Smooth muscle cell (in vitro differentiated cells): ENCODE measurements around the gene AATF. TPM values are rescaled to one million over a fixed set of nuclear protein-coding genes. Genes with fewer than 3 reads are reported as not detected.

ENCODE experiments used
- DNase-seq: peaks from one replicate; lab custom pipeline; 2025; ENCODE audit not compliant: unreplicated experiment; lab: John Stamatoyannopoulos, UW
- H2AFZ ChIP-seq: fragments of 200-600 bp; sonication (generic); 2 replicates; pipeline ENCODE4 v1.6.0; 2016; ENCODE audit warnings: antibody characterized with exemption, low read depth, mild to moderate bottlenecking
- H3F3A ChIP-seq: fragments of 200-600 bp; sonication (generic); 2 replicates; pipeline ENCODE4 v1.6.0; 2017; ENCODE audit warnings: antibody characterized with exemption, low read depth
- H3K27ac ChIP-seq: fragments of 200-600 bp; sonication (generic); 2 replicates; pipeline ENCODE4 v1.5.1; 2016; ENCODE audit warnings: low read depth, mild to moderate bottlenecking
- H3K27me3 ChIP-seq: fragments of 200-600 bp; sonication (generic); 2 replicates; pipeline ENCODE4 v1.6.1; 2016; ENCODE audit warnings: low read depth, mild to moderate bottlenecking
- H3K36me3 ChIP-seq: fragments of 200-600 bp; sonication (generic); 2 replicates; pipeline ENCODE4 v1.5.1; 2016; ENCODE audit warnings: low read depth
- H3K4me1 ChIP-seq: fragments of 200-600 bp; sonication (generic); 2 replicates; pipeline ENCODE4 v1.5.1; 2016; ENCODE audit warnings: low read depth
- H3K4me2 ChIP-seq: fragments of 200-600 bp; sonication (generic); 2 replicates; pipeline ENCODE4 v1.6.0; 2016; ENCODE audit warnings: mild to moderate bottlenecking
- H3K4me3 ChIP-seq: fragments of 200-600 bp; sonication (generic); 2 replicates; pipeline ENCODE4 v1.5.1; 2016; ENCODE audit warnings: mild to moderate bottlenecking
- H3K79me2 ChIP-seq: fragments of 200-600 bp; sonication (generic); 2 replicates; pipeline ENCODE4 v1.6.0; 2016; ENCODE audit warnings: low read depth, mild to moderate bottlenecking
- H3K9ac ChIP-seq: fragments of 200-600 bp; sonication (generic); 2 replicates; pipeline ENCODE4 v1.6.0; 2016; ENCODE audit warnings: low read depth
- H3K9me3 ChIP-seq: fragments of 200-600 bp; sonication (generic); replicated peaks from 2 replicates; pipeline ENCODE4 v1.5.1; 2016; ENCODE audit warnings: low read depth
- H4K20me1 ChIP-seq: fragments of 200-600 bp; sonication (generic); 2 replicates; pipeline ENCODE4 v1.6.0; 2016; ENCODE audit warnings: low read depth
- WGBS: methylation state at CpG from one replicate; pipeline ENCODE4 v1.1.7; 2016; ENCODE audit warnings: low lambda C conversion rate; 5-methylcytosine and 5-hydroxymethylcytosine counted together
- polyA plus RNA-seq: library from polyadenylated mRNA; unstranded; fragments of >200 nt; fragmentation: Nextera tagmentation; extraction: Ambion mirVana; gene quantifications from 2 replicates; pipeline ENCODE4 v1.2.1, GENCODE V29; 2016
- total RNA-seq: library from RNA; depleted of rRNA; stranded (reverse); fragments of >200 nt; gene quantifications from 2 replicates; pipeline ENCODE4 v1.2.3, GENCODE V29; 2014
- TF ChIP-seq, protein P1 (sequence below): fragments of 200-600 bp; sonication (generic); IDR thresholded peaks from 2 replicates; pipeline ENCODE4 v1.5.1; 2017; ENCODE audit warnings: borderline replicate concordance, mild to moderate bottlenecking, antibody characterized with exemption; ENCODE audit not compliant: insufficient read depth, poor library complexity, severe bottlenecking

AATF gene
- total and polyA plus RNA-seq, 2 experiments from 2014 or later, result 18.5 to 38.0 TPM

DNA sequence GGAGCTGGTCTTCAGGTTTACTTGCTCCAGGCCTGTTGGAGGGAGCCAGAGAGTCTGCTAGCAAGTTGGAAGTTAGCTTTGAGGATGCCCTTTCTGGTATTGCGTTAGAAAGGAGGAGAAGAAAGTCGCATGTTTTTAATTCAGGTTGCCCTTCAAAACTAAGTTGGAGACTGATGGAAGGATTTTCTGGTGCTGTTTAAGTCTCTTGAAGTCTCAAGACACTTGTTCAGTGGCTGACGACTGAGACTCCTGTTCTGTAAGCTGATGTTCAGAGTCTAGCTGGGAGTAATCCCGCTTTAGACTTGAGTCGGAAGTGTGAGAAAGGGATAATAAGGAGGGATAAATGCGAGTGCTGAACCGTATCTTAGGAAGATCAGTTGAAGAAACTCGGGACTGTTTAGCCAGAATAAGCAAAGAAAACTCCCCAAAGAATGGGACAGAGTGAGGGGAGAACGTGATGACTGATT, 740 bp downstream of the AATF start:
- H3K9ac ChIP-seq, result peak overlapping the region; percentile 92
- H3K4me2 ChIP-seq, result peak overlapping the region; percentile 94
- H2AFZ ChIP-seq, result peak overlapping the region; percentile 97
- H3K27me3 ChIP-seq, result peaks cover 38% of the 10 kb centered on the region
- H3K79me2 ChIP-seq, result peaks cover 16% of the 10 kb centered on the region
- H3K27ac ChIP-seq, result peak overlapping the region; percentile 89
- H4K20me1 ChIP-seq, result peaks cover 21% of the 10 kb centered on the region
- peaks cover 16% of the 10 kb centered on the region for H3K4me1 ChIP-seq
- H3F3A ChIP-seq, result no peaks in the 10 kb centered on the region
- H3K9me3 ChIP-seq, result no peaks in the 10 kb centered on the region
- TF ChIP-seq, protein P1, sequence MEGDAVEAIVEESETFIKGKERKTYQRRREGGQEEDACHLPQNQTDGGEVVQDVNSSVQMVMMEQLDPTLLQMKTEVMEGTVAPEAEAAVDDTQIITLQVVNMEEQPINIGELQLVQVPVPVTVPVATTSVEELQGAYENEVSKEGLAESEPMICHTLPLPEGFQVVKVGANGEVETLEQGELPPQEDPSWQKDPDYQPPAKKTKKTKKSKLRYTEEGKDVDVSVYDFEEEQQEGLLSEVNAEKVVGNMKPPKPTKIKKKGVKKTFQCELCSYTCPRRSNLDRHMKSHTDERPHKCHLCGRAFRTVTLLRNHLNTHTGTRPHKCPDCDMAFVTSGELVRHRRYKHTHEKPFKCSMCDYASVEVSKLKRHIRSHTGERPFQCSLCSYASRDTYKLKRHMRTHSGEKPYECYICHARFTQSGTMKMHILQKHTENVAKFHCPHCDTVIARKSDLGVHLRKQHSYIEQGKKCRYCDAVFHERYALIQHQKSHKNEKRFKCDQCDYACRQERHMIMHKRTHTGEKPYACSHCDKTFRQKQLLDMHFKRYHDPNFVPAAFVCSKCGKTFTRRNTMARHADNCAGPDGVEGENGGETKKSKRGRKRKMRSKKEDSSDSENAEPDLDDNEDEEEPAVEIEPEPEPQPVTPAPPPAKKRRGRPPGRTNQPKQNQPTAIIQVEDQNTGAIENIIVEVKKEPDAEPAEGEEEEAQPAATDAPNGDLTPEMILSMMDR, result no peak
- peak overlapping the region; percentile 83 for H3K4me3 ChIP-seq
- 7% methylated on average over 9 of the region's 9 CpGs for WGBS
- DNase-seq, result no peak
- H3K36me3 ChIP-seq, result peaks cover 19% of the 10 kb centered on the region

DNA sequence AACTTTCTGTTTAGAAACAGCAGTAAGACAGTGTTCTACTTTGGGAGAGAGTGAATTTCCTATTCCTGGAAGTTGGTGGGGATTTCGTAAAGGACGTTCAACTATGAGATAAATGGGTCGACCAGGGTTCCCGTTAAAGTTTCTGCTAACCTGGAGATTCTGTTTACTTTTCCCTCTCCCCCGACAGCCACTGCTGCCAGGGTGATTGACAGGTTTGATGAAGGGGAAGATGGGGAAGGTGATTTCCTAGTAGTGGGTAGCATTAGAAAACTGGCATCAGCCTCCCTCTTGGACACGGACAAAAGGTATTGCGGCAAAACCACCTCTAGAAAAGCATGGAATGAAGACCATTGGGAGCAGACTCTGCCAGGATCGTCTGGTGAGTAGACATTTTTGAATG, 1.3 kb downstream of the AATF start:
- Histone ChIP-seq H3K79me2 (peaks cover 16% of the 10 kb centered on the region), H3K27ac (no peak overlapping the region), H3K4me3 (peak overlapping the region; percentile 83), H3K27me3 (peaks cover 32% of the 10 kb centered on the region), H3K36me3 (peaks cover 19% of the 10 kb centered on the region), H4K20me1 (peaks cover 21% of the 10 kb centered on the region), H3K9ac (no peak overlapping the region), H2AFZ (no peak overlapping the region), H3K4me1 (peaks cover 16% of the 10 kb centered on the region), H3F3A (no peaks in the 10 kb centered on the region), H3K4me2 (peak overlapping the region; percentile 94), H3K9me3 (no peaks in the 10 kb centered on the region)
- no peak for DNase-seq
- WGBS, result 76% methylated on average over 8 of the region's 8 CpGs
- TF ChIP-seq, protein P1, result no peak

DNA sequence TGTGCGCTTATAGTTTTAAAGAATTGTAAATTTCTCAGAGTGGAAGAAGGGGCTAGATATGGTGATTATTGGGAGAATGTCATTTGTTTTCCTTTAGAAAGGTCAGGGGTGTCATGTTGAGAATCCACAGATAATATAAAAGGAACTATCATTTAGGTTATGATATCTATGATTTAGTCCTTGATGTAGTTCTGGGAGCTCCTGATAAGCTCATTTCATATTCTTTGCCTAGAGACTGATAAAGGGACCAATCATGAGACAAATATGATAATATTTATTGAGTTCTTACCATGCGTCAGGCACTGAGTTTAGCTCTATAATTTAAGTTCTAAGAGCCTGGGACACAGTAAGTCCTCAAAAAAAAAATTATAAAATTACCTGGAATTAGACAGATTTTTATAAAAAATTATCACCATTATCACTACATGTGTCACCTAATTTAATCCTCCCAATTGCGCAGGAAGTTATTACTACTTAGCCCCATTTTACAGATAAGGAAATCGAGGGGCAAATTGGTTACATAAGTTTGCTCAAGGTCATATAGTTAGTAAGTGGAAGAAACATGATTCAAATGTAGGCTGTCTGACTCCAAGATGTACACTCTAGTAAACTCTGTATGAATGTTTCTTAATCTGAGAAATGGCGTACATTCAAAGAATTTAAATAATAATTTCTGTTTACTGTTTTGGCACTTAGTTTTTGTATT, 2.5 kb downstream of the AATF start:
- Histone ChIP-seq H3K9ac (no peak overlapping the region), H3K36me3 (peaks cover 19% of the 10 kb centered on the region), H2AFZ (no peak overlapping the region), H3K4me1 (peaks cover 12% of the 10 kb centered on the region), H3K79me2 (peaks cover 16% of the 10 kb centered on the region), H3F3A (no peaks in the 10 kb centered on the region), H3K27ac (no peak overlapping the region), H3K4me2 (no peak overlapping the region), H3K27me3 (peaks cover 20% of the 10 kb centered on the region), H3K9me3 (no peaks in the 10 kb centered on the region), H4K20me1 (peaks cover 21% of the 10 kb centered on the region), H3K4me3 (no peak overlapping the region)
- 96% methylated on average over 5 of the region's 5 CpGs for WGBS
- TF ChIP-seq, protein P1, result no peak
- DNase-seq, result no peak

DNA sequence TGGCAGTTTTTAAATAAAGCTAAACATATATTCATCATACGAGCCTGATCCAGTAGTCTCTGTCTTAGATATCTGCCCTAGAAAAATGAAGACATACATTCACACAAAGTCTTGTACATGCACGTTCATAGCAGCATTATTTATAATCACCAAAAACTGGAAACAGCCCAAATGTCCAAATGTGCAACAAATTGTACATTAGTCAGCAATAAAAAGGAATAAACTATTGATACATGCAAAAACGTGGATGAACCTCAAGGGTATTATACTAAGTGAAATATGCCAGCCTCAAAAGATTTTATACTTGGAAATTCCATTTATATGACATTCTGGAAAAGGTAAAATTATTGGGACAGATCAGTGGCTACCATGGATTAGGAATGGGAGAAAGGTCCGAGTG, 22.8 kb downstream of the AATF start:
- Histone ChIP-seq H3K9me3 (no peaks in the 10 kb centered on the region), H3K27me3 (no peaks in the 10 kb centered on the region), H3F3A (no peaks in the 10 kb centered on the region), H3K27ac (no peak overlapping the region), H3K36me3 (no peaks in the 10 kb centered on the region), H3K4me1 (peaks cover 14% of the 10 kb centered on the region), H3K4me3 (no peak overlapping the region), H3K9ac (no peak overlapping the region), H2AFZ (no peak overlapping the region), H3K4me2 (no peak overlapping the region), H3K79me2 (peaks cover 10% of the 10 kb centered on the region), H4K20me1 (peaks cover 55% of the 10 kb centered on the region)
- 91% methylated on average over 4 of the region's 4 CpGs for WGBS
- TF ChIP-seq, protein P1, result no peak
- DNase-seq, result no peak
